Esophagus squamous epithelium (tissue), 5 donors: ENCODE data around the gene NOS1. TPM values are rescaled to one million over a fixed set of nuclear protein-coding genes. Genes with fewer than 3 reads are reported as not detected.

Source experiments
- DNase-seq: peaks from one replicate; lab custom pipeline; 2025; lab: John Stamatoyannopoulos, UW
- H3K27ac ChIP-seq, 4 donors: fragments of 200-600 bp; sonication (generic); one replicate each; pipeline ENCODE4 v1.5.1; 2016 to 2019; ENCODE audit warnings: mild to moderate bottlenecking in 1 of 4
- H3K27me3 ChIP-seq, 4 donors: fragments of 200-600 bp; sonication (generic); 1 replicate in 3 of 4; 2 replicates in 1 of 4; pipeline versions ENCODE4 v1.5.1 to v1.6.0; 2017 to 2021; ENCODE audit warnings: antibody characterized with exemption in 1 of 4
- H3K36me3 ChIP-seq, 3 donors: fragments of 200-600 bp; sonication (generic); one replicate each; pipeline ENCODE4 v1.5.1; 2016 to 2019
- H3K4me1 ChIP-seq, 3 donors: fragments of 200-600 bp; sonication (generic); one replicate each; pipeline ENCODE4 v1.5.1; 2017 to 2019
- H3K4me3 ChIP-seq, 4 donors: fragments of 200-600 bp; sonication (generic); 1 replicate in 3 of 4; 2 replicates in 1 of 4; pipeline ENCODE4 v1.5.1; 2016 to 2019; ENCODE audit warnings: mild to moderate bottlenecking in 2 of 4, moderate library complexity in 1 of 4
- H3K9me3 ChIP-seq, 3 donors: fragments of 200-600 bp; sonication (generic); one replicate each; pipeline ENCODE4 v1.5.1; 2016 to 2019
- POLR2A ChIP-seq, 4 donors: fragments of 450-650 bp; IDR thresholded peaks; one replicate each; pipeline ENCODE4 v1.6.1; 2017; ENCODE audit warnings: antibody characterized with exemption in 4 of 4, mild to moderate bottlenecking in 4 of 4, moderate library complexity in 3 of 4
- WGBS, 2 donors: methylation state at CpG; one replicate each; pipeline ENCODE4 v1.1.5; 2018; 5-methylcytosine and 5-hydroxymethylcytosine counted together
- intact Hi-C: fragments of 100-400 bp; cut with DNase I; formaldehyde crosslinking; loops from one replicate; pipeline ENCODE4 v1.15.0; 2022
- total RNA-seq, 4 donors: library from RNA; depleted of rRNA; stranded (reverse); fragments of >200 nt; gene quantifications; one replicate each; pipeline ENCODE4 v1.1.0, GENCODE V29; 2016
- TF ChIP-seq, protein P1 (sequence below), 6 experiments: fragments of 450-650 bp in 4 of 6; fragments of 200-600 bp in 2 of 6; sonication (generic) in 2 of 6; IDR thresholded peaks; one replicate each; pipeline ENCODE4 v1.5.1; 2016 to 2019; ENCODE audit warnings: antibody characterized with exemption in 6 of 6, mild to moderate bottlenecking in 4 of 6, moderate library complexity in 4 of 6
- donor health status: DM: yes; HTN: yes; CAD: no.

Gene NOS1
- total RNA-seq, 4 donors from 2014 or later: 0.49 to 1.9 (median 1.5) TPM

DNA sequence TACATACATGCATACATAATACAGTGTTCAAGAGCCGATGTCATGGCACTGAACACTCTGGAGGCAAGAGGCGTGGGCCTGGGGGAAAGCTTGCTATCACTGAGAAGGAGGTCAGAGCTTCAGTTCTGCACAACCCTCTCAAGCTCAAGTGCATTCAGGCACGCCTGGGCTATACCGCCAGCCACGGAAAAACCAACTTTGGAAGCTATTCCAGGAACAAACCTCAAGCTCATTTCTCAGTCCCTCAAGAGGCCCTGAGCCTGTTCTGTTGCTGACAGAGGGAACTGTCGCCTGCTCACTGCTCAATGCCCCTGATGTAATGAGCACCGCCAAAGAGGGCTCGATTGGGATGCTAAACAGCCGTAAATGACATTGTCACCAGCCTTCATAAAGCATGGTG, 9.2 kb downstream of the NOS1 start:
- no peak for TF ChIP-seq POLR2A (IDR thresholded peaks at IDR 0.05)
- TF ChIP-seq, protein P1, sequence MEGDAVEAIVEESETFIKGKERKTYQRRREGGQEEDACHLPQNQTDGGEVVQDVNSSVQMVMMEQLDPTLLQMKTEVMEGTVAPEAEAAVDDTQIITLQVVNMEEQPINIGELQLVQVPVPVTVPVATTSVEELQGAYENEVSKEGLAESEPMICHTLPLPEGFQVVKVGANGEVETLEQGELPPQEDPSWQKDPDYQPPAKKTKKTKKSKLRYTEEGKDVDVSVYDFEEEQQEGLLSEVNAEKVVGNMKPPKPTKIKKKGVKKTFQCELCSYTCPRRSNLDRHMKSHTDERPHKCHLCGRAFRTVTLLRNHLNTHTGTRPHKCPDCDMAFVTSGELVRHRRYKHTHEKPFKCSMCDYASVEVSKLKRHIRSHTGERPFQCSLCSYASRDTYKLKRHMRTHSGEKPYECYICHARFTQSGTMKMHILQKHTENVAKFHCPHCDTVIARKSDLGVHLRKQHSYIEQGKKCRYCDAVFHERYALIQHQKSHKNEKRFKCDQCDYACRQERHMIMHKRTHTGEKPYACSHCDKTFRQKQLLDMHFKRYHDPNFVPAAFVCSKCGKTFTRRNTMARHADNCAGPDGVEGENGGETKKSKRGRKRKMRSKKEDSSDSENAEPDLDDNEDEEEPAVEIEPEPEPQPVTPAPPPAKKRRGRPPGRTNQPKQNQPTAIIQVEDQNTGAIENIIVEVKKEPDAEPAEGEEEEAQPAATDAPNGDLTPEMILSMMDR (IDR thresholded peaks at IDR 0.05): no peak
- no peak for DNase-seq
- H3K27me3 ChIP-seq: peaks cover 0 to 45% (median 0%) of the 10 kb centered on the region in 4 donors

GRCh38 chr12:117350140-117350539, 11.3 kb downstream of the NOS1 start:
- H3K4me3 ChIP-seq: no peak overlapping the region
- H3K27me3 ChIP-seq: peaks cover 0 to 25% (median 0%) of the 10 kb centered on the region in 4 donors
- H3K4me1 ChIP-seq: peaks cover 0 to 30% (median 5%) of the 10 kb centered on the region in 3 donors
- 20 to 60% methylated on average over 4 of the region's 4 CpGs for WGBS, 2 donors
- TF ChIP-seq POLR2A (IDR thresholded peaks at IDR 0.05): no peak
- TF ChIP-seq, protein P1 (IDR thresholded peaks at IDR 0.05): no peak
- intact Hi-C loops: no loop called here
- no peaks in the 10 kb centered on the region for H3K36me3 ChIP-seq
- no peak for DNase-seq
- no peaks in the 10 kb centered on the region for H3K9me3 ChIP-seq
- H3K27ac ChIP-seq: peak overlapping the region in 3 of 4 donors; percentile 22 to 36 (median 34)

More for the DNA sequence above, 9.2 kb downstream of the NOS1 start:
- H3K36me3 ChIP-seq: no peaks in the 10 kb centered on the region
- intact Hi-C loops: no loop called here
- 58 to 60% methylated on average over 5 to 6 of the region's 9 CpGs for WGBS, 2 donors
- no peak overlapping the region for H3K27ac ChIP-seq
- peaks cover 0 to 29% (median 5%) of the 10 kb centered on the region in 3 donors for H3K4me1 ChIP-seq
- no peaks in the 10 kb centered on the region for H3K9me3 ChIP-seq
- H3K4me3 ChIP-seq: no peak overlapping the region

GRCh38 chr12:117347588-117347987, 13.8 kb downstream of the NOS1 start:
- Histone ChIP-seq H3K4me1 (peaks cover 0 to 35% (median 5%) of the 10 kb centered on the region in 3 donors), H3K27ac (peak overlapping the region in 1 of 4 donors; percentile 43), H3K36me3 (no peaks in the 10 kb centered on the region), H3K4me3 (no peak overlapping the region), H3K27me3 (peaks cover 0 to 8% (median 0%) of the 10 kb centered on the region in 4 donors), H3K9me3 (no peaks in the 10 kb centered on the region)
- intact Hi-C loops: no loop called here
- WGBS, 2 donors: 29 to 34% methylated on average over 4 of the region's 4 CpGs
- no peak for TF ChIP-seq POLR2A (IDR thresholded peaks at IDR 0.05)
- TF ChIP-seq, protein P1 (IDR thresholded peaks at IDR 0.05): no peak
- no peak for DNase-seq

DNA sequence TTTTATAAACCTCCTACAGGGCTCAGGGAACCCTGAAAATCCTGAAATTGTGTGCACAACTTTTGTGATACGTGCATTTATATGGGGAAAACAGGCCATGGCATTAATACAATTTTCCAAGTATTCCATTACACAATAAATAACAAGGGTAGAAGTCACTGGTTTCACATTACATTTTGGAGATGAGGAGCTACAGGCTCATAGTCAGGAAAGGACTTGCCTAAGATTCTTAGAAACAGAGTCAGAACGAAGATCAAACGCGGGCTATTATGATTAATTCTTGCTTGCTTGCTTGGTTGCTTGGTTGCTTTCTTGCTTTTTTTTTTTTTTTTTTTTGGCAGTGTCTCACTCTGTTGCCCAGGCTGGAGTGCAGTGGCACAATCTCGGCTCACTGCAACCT, 16.7 kb downstream of the NOS1 start:
- intact Hi-C loops: no loop called here
- no peaks in the 10 kb centered on the region for H3K36me3 ChIP-seq
- TF ChIP-seq, protein P1 (IDR thresholded peaks at IDR 0.05): no peak
- TF ChIP-seq POLR2A (IDR thresholded peaks at IDR 0.05): no peak
- no peaks in the 10 kb centered on the region for H3K9me3 ChIP-seq
- peaks cover 0 to 17% (median 0%) of the 10 kb centered on the region in 3 donors for H3K4me1 ChIP-seq
- H3K27ac ChIP-seq: no peak overlapping the region
- no peak overlapping the region for H3K4me3 ChIP-seq
- no peak for DNase-seq
- WGBS, 2 donors: 37 to 49% methylated on average over 5 of the region's 5 CpGs
- peaks cover 0 to 8% (median 0%) of the 10 kb centered on the region in 4 donors for H3K27me3 ChIP-seq

GRCh38 chr12:117343849-117344248, 17.6 kb downstream of the NOS1 start:
- Histone ChIP-seq H3K4me3 (no peak overlapping the region), H3K4me1 (peaks cover 0 to 16% (median 0%) of the 10 kb centered on the region in 3 donors), H3K27me3 (peaks cover 0 to 13% (median 0%) of the 10 kb centered on the region in 4 donors), H3K36me3 (no peaks in the 10 kb centered on the region), H3K27ac (no peak overlapping the region), H3K9me3 (no peaks in the 10 kb centered on the region)
- no peak for DNase-seq
- no peak for TF ChIP-seq POLR2A (IDR thresholded peaks at IDR 0.05)
- TF ChIP-seq, protein P1 (IDR thresholded peaks at IDR 0.05): no peak
- intact Hi-C loops: no loop called here
- 59 to 83% methylated on average over 1 of the region's 1 CpG for WGBS, 2 donors
